ENCODE measurements around the gene EAF1. TPM values are rescaled to one million over a fixed set of nuclear protein-coding genes. Genes with fewer than 3 reads are reported as not detected.

The EAF1 gene
- total RNA-seq, 1 donor from 2014 or later: 43.9 TPM

DNA sequence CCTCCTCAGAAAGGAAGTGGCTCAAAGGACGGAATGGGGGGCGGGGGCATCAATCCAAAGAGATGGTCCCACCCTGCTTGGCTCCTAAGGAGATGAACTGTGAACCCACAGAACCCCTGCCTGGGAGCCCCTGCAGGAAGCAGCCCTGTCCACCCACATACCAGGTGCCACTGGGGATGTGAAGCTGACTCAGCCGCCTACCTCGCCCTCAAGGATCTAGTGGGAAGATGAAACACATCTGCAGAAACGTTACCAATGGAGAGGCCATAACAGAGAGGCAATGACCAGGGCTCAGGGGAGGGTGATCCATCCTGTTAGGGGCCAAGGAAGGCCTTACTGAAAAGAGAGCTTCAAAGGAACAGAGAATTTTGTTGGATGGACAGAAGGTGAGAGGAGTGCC, 35.1 kb downstream of the EAF1 start:
- peaks cover 13% of the 10 kb centered on the region for H3K36me3 Mint-ChIP-seq (ENCODE audit: unreplicated experiment)
- peaks cover 5% of the 10 kb centered on the region for H3K27me3 Mint-ChIP-seq (ENCODE audit: unreplicated experiment)
- peaks cover 2% of the 10 kb centered on the region for H3K9me3 Mint-ChIP-seq (ENCODE audit: unreplicated experiment)
- no peak for DNase-seq
- H3K4me3 Mint-ChIP-seq (ENCODE audit: unreplicated experiment): no peak overlapping the region
- TF ChIP-seq, protein P1, sequence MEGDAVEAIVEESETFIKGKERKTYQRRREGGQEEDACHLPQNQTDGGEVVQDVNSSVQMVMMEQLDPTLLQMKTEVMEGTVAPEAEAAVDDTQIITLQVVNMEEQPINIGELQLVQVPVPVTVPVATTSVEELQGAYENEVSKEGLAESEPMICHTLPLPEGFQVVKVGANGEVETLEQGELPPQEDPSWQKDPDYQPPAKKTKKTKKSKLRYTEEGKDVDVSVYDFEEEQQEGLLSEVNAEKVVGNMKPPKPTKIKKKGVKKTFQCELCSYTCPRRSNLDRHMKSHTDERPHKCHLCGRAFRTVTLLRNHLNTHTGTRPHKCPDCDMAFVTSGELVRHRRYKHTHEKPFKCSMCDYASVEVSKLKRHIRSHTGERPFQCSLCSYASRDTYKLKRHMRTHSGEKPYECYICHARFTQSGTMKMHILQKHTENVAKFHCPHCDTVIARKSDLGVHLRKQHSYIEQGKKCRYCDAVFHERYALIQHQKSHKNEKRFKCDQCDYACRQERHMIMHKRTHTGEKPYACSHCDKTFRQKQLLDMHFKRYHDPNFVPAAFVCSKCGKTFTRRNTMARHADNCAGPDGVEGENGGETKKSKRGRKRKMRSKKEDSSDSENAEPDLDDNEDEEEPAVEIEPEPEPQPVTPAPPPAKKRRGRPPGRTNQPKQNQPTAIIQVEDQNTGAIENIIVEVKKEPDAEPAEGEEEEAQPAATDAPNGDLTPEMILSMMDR (IDR thresholded peaks at IDR 0.05; ENCODE audit: partially characterized antibody, unreplicated experiment): no peak
- no peak overlapping the region for H3K27ac Mint-ChIP-seq (ENCODE audit: unreplicated experiment)
- H3K4me1 Mint-ChIP-seq (ENCODE audit: low read depth, unreplicated experiment): peaks cover 13% of the 10 kb centered on the region

DNA sequence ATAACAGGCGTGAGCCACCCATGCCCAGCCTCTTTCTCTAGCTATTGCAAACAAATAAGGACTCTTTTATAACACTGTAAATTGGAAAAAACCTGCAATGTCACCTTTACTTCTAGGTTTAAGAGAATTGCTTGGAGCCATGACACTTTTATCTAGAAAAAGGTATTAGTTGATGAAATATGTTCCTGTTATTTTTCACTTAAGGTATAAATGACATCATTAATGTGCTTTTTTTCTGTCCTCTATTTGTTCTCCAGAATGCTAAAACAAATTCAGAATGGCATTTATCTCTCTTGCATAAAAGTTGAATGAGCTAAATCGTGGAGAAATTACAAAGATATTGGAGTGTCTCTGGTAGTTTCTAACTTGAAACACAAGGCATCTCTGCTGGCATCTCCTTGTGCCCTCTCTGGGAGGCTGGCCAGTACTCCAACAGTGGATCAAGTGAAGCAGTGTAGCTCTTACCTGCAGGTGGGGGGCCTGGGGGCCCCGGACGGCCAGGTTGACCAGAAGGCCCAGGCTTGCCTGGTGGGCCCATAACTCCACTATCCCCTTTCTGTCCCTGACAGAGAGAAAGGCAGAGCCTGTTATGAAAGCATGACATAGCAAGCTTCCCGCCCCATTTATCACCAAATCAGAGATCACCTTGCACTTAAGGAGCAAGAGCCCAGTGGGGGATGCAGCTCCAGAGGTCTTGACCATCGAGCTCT, 38.6 kb downstream of the EAF1 start:
- no peak for DNase-seq
- peaks cover 7% of the 10 kb centered on the region for H3K4me1 Mint-ChIP-seq (ENCODE audit: low read depth, unreplicated experiment)
- H3K27me3 Mint-ChIP-seq (ENCODE audit: unreplicated experiment): peaks cover 5% of the 10 kb centered on the region
- no peaks in the 10 kb centered on the region for H3K9me3 Mint-ChIP-seq (ENCODE audit: unreplicated experiment)
- no peak overlapping the region for H3K27ac Mint-ChIP-seq (ENCODE audit: unreplicated experiment)
- no peak overlapping the region for H3K4me3 Mint-ChIP-seq (ENCODE audit: unreplicated experiment)
- peaks cover 8% of the 10 kb centered on the region for H3K36me3 Mint-ChIP-seq (ENCODE audit: unreplicated experiment)
- TF ChIP-seq, protein P1 (IDR thresholded peaks at IDR 0.05; ENCODE audit: partially characterized antibody, unreplicated experiment): no peak

DNA sequence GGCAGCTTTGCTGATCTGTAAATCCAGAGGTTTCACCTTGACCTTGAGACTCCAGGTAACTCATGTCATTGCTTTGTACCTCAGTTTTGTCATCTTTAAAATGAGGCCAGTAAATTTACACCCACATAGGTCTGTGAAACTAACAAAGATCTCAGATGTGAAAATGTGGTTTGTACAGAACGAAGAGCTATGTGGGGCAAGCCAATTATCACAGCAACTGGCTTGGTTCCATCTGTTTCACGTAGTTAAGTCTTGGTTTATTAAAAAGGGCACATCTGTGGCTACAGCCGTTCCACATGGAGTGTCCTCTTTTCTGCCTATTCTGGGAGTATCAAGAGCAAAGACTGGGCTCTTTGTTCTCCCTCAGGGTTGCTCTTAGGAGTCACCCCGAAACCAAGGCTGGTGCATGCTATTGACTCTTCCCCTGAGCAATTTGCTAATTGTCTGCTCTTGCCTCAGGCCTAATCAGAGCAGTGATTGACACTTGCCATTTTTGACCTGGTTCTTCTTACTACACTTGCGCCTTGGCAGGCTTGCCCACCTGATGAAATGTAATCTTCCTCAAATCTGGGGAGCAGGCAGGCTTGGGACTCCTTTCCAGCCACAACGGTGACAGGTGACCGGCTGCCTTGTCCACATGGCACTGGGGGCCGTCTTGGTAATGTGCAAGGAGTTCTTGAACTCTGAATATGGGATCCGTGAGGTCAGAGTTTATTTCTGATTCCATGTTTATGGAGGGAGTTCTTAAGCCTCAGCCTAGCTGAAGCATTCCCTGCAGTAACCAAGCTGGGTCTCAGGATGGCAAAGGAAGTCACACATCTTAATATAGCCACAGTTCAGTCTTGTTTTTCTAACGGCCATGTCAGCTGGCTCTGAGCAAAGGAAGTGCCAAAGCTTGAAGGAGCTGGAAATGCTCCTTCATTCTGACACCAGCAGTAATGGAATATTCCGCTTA, 40.1 kb downstream of the EAF1 start:
- Mint-ChIP-seq H3K36me3 (ENCODE audit: unreplicated experiment) (peaks cover 8% of the 10 kb centered on the region), H3K9me3 (ENCODE audit: unreplicated experiment) (no peaks in the 10 kb centered on the region), H3K27me3 (ENCODE audit: unreplicated experiment) (peaks cover 2% of the 10 kb centered on the region), H3K27ac (ENCODE audit: unreplicated experiment) (no peak overlapping the region), H3K4me3 (ENCODE audit: unreplicated experiment) (no peak overlapping the region), H3K4me1 (ENCODE audit: low read depth, unreplicated experiment) (peaks cover 10% of the 10 kb centered on the region)
- TF ChIP-seq, protein P1 (IDR thresholded peaks at IDR 0.05; ENCODE audit: partially characterized antibody, unreplicated experiment): no peak
- DNase-seq: no peak

DNA sequence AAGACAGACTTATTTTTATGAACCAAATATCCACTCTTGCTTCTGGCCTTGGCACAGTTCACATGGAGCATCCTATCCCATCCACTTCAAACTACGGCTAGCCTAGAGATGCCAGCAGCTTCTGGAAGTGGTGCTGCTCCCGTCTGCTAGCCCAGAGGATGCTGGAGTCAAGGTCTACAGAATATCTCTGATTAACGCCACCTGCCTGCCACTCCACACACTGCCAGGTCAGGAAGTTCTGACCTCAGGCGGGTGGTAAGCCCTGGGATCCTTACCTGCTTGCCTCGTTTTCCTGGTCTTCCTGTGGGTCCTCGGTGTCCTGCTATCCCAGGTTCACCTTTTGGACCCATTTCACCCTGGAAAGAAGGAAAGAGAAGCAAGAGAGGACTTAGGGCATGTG, 42.9 kb downstream of the EAF1 start:
- H3K27ac Mint-ChIP-seq (ENCODE audit: unreplicated experiment): no peak overlapping the region
- no peaks in the 10 kb centered on the region for H3K9me3 Mint-ChIP-seq (ENCODE audit: unreplicated experiment)
- no peak overlapping the region for H3K4me3 Mint-ChIP-seq (ENCODE audit: unreplicated experiment)
- H3K27me3 Mint-ChIP-seq (ENCODE audit: unreplicated experiment): no peaks in the 10 kb centered on the region
- TF ChIP-seq, protein P1 (IDR thresholded peaks at IDR 0.05; ENCODE audit: partially characterized antibody, unreplicated experiment): no peak
- H3K36me3 Mint-ChIP-seq (ENCODE audit: unreplicated experiment): peaks cover 4% of the 10 kb centered on the region
- peaks cover 10% of the 10 kb centered on the region for H3K4me1 Mint-ChIP-seq (ENCODE audit: low read depth, unreplicated experiment)
- no peak for DNase-seq

Measured in glutamatergic neuron (in vitro differentiated cells).